Heart right ventricle (tissue), 16 donors: ENCODE data around the gene TDRKH. TPM values are rescaled to one million over a fixed set of nuclear protein-coding genes. Genes with fewer than 3 reads are reported as not detected.
A peak's percentile ranks its signal among the peaks of the same experiment; 100 is the strongest.

Experiments used
- ATAC-seq, 8 donors: fragments of 200-7000 bp; cut with Tn5 transposase; one replicate each; pipeline ENCODE4 v1.9.1; 2020; ENCODE audit warnings: mild to moderate bottlenecking in 8 of 8, moderate library complexity in 8 of 8, moderate number of reproducible peaks in 1 of 8
- DNase-seq, 2 donors: peaks; one replicate each; pipeline ENCODE4 v3.0.0-alpha.2; 2020
- H3K27ac ChIP-seq, 10 donors: fragments of 200-600 bp; sonication (generic) in 2 of 10; one replicate each; pipeline versions ENCODE4 v1.5.0 to v1.8.0; 2020 to 2022; ENCODE audit warnings: mild to moderate bottlenecking in 3 of 10
- H3K27me3 ChIP-seq, 7 donors: fragments of 200-600 bp; one replicate each; pipeline ENCODE4 v1.8.0; 2021 to 2022; ENCODE audit warnings: mild to moderate bottlenecking in 2 of 7
- H3K36me3 ChIP-seq, 9 donors: fragments of 200-600 bp; sonication (generic) in 1 of 9; one replicate each; pipeline versions ENCODE4 v1.5.0 to v1.8.0; 2020 to 2022; ENCODE audit warnings: mild to moderate bottlenecking in 2 of 9
- H3K4me1 ChIP-seq, 9 donors: fragments of 200-600 bp; sonication (generic) in 1 of 9; one replicate each; pipeline versions ENCODE4 v1.5.0 to v1.8.0; 2020 to 2022; ENCODE audit warnings: mild to moderate bottlenecking in 4 of 9
- H3K4me3 ChIP-seq, 10 donors: fragments of 200-600 bp; sonication (generic) in 2 of 10; one replicate each; pipeline versions ENCODE4 v1.5.0 to v1.8.0; 2020 to 2022; ENCODE audit warnings: mild to moderate bottlenecking in 7 of 10, moderate library complexity in 2 of 10
- H3K9me3 ChIP-seq, 11 donors: fragments of 200-600 bp in 10 of 11; sonication (generic) in 2 of 11; one replicate each; pipeline versions ENCODE4 v1.5.0 to v1.8.0; 2013 to 2022; ENCODE audit warnings: mild to moderate bottlenecking in 2 of 11, control low read depth in 1 of 11, moderate library complexity in 1 of 11
- WGBS, 2 donors: extraction: QIAGEN DNeasy Blood & Tissue Kit; methylation state at CpG; one replicate each; pipeline ENCODE4 v1.1.7; 2013; ENCODE audit warnings: inconsistent platforms in 1 of 2; 5-methylcytosine and 5-hydroxymethylcytosine counted together
- intact Hi-C, 10 donors: fragments of 100-400 bp; cut with DNase I; formaldehyde crosslinking; loops; one replicate each; pipeline versions ENCODE4 v1.11.1 to v1.14.2; 2022
- polyA plus RNA-seq, 2 donors: library from polyadenylated mRNA; stranded (reverse); fragments of 200-250 nt; gene quantifications; one replicate each; pipeline ENCODE4 v1.2.3, GENCODE V29; 2013
- total RNA-seq, 10 donors: library from RNA; stranded (reverse); fragmentation: NEBNext Ultra II Directional in 3 of 10; extraction: Animal tissue kit (Norgen Biotek cat#: 25700) in 3 of 10; gene quantifications; one replicate each; pipeline versions ENCODE4 v1.2.1 to v1.2.4, GENCODE V29; 2021 to 2023
- TF ChIP-seq, protein P1 (sequence below), 9 donors: fragments of 200-600 bp; sonication (generic) in 2 of 9; IDR thresholded peaks; one replicate each; pipeline versions ENCODE4 v1.5.0 to v1.8.0; 2021 to 2022; ENCODE audit warnings: antibody characterized with exemption in 9 of 9, mild to moderate bottlenecking in 5 of 9, moderate library complexity in 1 of 9
- donor health status: Arrhythmogenic right ventricular cardiomyopathy.
- donor health status: ischemic (EF 13 %, LVEDD 7.1; RV severe dilation, severe dysfunction).
- donor health status: healthy with polysubstance abuse.
- donor health status: DM: no; HTN: yes; CAD: no.
- donor health status: DM: no; HTN: no; CAD: no.
- donor health status: ischemic (EF 25% LVEDD 6.9; RV normal size, moderate dysfunction).
- donor health status: ischemic (EF 25% LVEDD 5.7; RV mildly dilated, moderate dysfunction).
- donor health status: healthy.
- donor health status: DM: yes; HTN: yes; CAD: no.
- donor health status: Ischemic cardiomyopathy.
- donor health status: ischemic (EF 35%, LVEDD 5.7; RV mildly dilated, moderate dysfunction).
- donor health status: nonischemic (EF 11% LVEDD 7.7; RV severe dilation, severe dysfunction).
- donor health status: DM: yes; HTN: yes; CAD: no.
- donor health status: PGD.
- donor health status: ischemic (EF 29% LVEDD 5.4; RV normal size, mild dysfunction).
- donor health status: nonischemic (EF 23%, LVEDD 6.1; RV moderate dilation, normal function).

The TDRKH gene
- total and polyA plus RNA-seq, 12 donors = 3.4 to 7.6 (median 5.0) TPM

DNA sequence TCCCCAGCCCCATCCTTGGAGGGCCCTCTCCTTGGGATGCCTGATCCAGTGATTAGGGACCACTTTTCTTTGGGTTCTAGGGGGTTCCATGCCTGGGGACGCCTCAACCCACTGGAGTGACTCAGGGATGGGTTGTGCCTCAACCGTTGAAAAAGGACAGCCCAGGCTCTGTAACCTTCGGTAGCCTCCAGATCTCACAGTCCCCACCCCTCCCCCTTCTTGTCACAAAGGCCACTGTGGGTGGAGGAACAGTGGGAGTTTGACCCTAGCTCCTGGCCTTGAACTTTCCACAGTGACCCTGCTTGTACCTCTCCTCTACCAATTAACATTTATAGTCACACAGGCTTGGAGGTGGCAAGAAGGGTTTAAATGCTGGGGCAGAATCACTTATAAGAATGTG is 43.9 kb upstream of the TDRKH start:
- H3K4me3 ChIP-seq = no peak overlapping the region
- intact Hi-C loops = loop anchor here in 5 of 10 donors (5.0 to 10.0 kb wide), 7 partner anchors 97 to 389 kb away; partner anchors contain the start of gene POGZ (in 1 of the 5)
- no peak for DNase-seq
- TF ChIP-seq, protein P1, sequence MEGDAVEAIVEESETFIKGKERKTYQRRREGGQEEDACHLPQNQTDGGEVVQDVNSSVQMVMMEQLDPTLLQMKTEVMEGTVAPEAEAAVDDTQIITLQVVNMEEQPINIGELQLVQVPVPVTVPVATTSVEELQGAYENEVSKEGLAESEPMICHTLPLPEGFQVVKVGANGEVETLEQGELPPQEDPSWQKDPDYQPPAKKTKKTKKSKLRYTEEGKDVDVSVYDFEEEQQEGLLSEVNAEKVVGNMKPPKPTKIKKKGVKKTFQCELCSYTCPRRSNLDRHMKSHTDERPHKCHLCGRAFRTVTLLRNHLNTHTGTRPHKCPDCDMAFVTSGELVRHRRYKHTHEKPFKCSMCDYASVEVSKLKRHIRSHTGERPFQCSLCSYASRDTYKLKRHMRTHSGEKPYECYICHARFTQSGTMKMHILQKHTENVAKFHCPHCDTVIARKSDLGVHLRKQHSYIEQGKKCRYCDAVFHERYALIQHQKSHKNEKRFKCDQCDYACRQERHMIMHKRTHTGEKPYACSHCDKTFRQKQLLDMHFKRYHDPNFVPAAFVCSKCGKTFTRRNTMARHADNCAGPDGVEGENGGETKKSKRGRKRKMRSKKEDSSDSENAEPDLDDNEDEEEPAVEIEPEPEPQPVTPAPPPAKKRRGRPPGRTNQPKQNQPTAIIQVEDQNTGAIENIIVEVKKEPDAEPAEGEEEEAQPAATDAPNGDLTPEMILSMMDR (IDR thresholded peaks at IDR 0.05) = no peak
- H3K36me3 ChIP-seq = no peaks in the 10 kb centered on the region
- peaks cover 13 to 30% (median 22%) of the 10 kb centered on the region in 7 donors for H3K27me3 ChIP-seq
- H3K9me3 ChIP-seq = no peaks in the 10 kb centered on the region
- peaks cover 6 to 43% (median 24%) of the 10 kb centered on the region in 9 donors for H3K4me1 ChIP-seq
- H3K27ac ChIP-seq = no peak overlapping the region
- WGBS, 2 donors = 60 to 74% methylated on average over 3 of the region's 3 CpGs
- ATAC-seq = no peak

DNA sequence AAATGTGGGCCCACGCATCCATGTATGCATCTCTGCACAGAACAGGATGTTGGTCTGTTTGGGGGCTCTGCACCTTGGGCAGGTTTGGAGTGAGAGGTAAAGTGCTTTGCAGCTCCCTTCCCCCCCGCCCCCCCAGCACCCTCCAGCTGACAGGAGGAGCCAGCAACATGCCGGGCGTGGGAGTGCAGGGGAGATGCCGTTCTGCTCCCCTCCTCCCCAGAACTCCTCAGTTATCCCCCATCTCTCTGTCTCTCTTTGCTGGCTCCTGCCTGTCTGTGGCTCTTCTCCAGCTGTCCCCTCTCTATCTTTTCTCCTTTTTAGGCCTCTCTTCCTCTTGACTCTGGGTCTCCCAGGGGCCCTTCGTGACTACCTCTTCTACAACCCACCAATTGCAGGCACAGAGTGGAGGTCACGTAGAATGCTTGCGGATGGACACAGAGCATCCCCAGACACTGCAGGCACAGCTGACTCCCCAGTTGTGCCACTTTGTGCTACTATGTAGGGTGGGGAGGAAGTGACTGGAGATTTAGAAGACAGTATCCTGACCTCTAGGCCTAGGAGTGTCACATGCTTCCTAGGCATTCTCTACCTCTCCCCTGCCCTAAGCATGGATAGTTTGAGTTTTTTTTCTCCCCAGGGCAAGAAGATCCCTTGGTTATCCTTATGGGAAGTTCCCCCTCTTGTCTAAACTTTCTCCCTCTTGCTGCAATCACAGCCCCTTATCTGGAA is 43.0 kb upstream of the TDRKH start:
- 79 to 80% methylated on average over 8 of the region's 8 CpGs for WGBS, 2 donors
- Histone ChIP-seq H3K9me3 (no peaks in the 10 kb centered on the region), H3K27me3 (peaks cover 5 to 21% (median 13%) of the 10 kb centered on the region in 7 donors), H3K4me3 (no peak overlapping the region), H3K4me1 (peaks cover under 1 to 44% (median 20%) of the 10 kb centered on the region in 9 donors), H3K36me3 (no peaks in the 10 kb centered on the region), H3K27ac (peak overlapping the region in 1 of 10 donors; percentile 18)
- DNase-seq (no peak), ATAC-seq (no peak)
- intact Hi-C loops = loop anchor here in 5 of 10 donors (5.0 to 10.0 kb wide), 7 partner anchors 96 to 389 kb away; partner anchors contain the start of gene POGZ (in 1 of the 5)
- TF ChIP-seq, protein P1 (IDR thresholded peaks at IDR 0.05) = no peak

DNA sequence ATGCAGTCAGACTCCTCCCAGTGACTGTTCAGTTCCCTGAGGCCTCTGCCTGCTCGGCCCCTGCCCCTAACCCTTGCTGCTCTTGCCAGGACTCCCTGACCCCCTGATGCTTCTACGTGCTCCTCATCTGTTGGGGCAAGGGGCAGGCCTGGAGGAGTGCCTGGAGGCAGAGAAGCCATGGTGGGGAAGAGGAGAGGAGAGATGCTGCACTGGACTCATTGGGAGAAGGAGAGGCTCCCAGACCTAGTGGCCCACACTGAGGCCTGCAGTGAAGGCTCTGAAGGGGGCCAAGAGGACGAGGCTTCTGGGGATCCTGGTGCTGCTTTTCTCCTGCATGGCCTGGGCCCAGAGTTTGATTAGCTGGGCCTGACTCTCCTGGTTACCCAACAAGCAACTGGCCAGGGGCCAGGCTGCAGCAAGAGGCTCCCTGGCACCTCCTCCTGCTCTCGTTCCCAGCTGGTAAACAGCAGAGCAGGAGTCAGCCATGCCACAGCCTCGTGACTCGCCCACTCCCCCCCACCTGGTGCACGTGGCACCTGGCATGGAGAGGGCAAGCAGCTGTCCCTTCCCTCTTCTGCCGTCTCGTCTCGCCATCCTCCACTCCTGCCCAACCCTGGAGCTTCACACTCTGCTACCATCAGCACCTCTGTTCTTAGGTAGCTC is 42.1 kb upstream of the TDRKH start:
- intact Hi-C loops = loop anchor here in 5 of 10 donors (5.0 to 10.0 kb wide), 7 partner anchors 95 to 388 kb away; partner anchors contain the start of gene POGZ (in 1 of the 5)
- peak; percentile 75 to 80 for DNase-seq
- H3K27me3 ChIP-seq = peaks cover 0 to 12% (median 5%) of the 10 kb centered on the region in 7 donors
- H3K4me1 ChIP-seq = peaks cover 0 to 43% (median 18%) of the 10 kb centered on the region in 9 donors
- H3K4me3 ChIP-seq = no peak overlapping the region
- no peaks in the 10 kb centered on the region for H3K9me3 ChIP-seq
- 45 to 58% methylated on average over 10 of the region's 10 CpGs for WGBS, 2 donors
- peak overlapping the region in 9 of 10 donors; percentile 14 to 74 (median 54) for H3K27ac ChIP-seq
- H3K36me3 ChIP-seq = no peaks in the 10 kb centered on the region
- TF ChIP-seq, protein P1 (IDR thresholded peaks at IDR 0.05) = no peak
- ATAC-seq = peak; percentile 48 to 89 (median 84)

GRCh38 chr1:151831605-151832004 is 41.3 kb upstream of the TDRKH start, which contains the start of gene RORC:
RORC (minus strand) TSS chr1:151831802; CDS start chr1:151831764, 38 bp downstream.
- H3K4me3 ChIP-seq = peak within 1 kb of the TSS; percentile 18 to 51 (median 42)
- peak; percentile 54 to 59 for DNase-seq
- intact Hi-C loops = loop anchor here in 5 of 10 donors (5.0 to 10.0 kb wide), 7 partner anchors 94 to 387 kb away; partner anchors contain the start of gene POGZ (in 1 of the 5)
- H3K27ac ChIP-seq = peak within 1 kb of the TSS in 9 of 10 donors; percentile 35 to 74 (median 54)
- no peaks in the 10 kb centered on the region for H3K36me3 ChIP-seq
- TF ChIP-seq, protein P1 (IDR thresholded peaks at IDR 0.05) = no peak
- peaks cover 0 to 43% (median 18%) of the 10 kb centered on the region in 9 donors for H3K4me1 ChIP-seq
- peak; percentile 69 to 92 (median 84) for ATAC-seq
- 44 to 71% methylated on average over 5 of the region's 5 CpGs for WGBS, 2 donors
- no peaks in the 10 kb centered on the region for H3K9me3 ChIP-seq
- peaks cover 0 to 7% (median 0%) of the 10 kb centered on the region in 7 donors for H3K27me3 ChIP-seq
